Mucosa of descending colon (tissue), 3 donors: ENCODE results near the gene SLC43A2. TPM values are rescaled to one million over a fixed set of nuclear protein-coding genes. Genes with fewer than 3 reads are reported as not detected.

Experiments used
- ATAC-seq: fragments of 200-7000 bp; cut with Tn5 transposase; one replicate; pipeline ENCODE4 v1.9.1; 2020; ENCODE audit warnings: mild to moderate bottlenecking, moderate library complexity
- DNase-seq, 3 donors: peaks; one replicate each; pipeline ENCODE4 v3.0.0-alpha.2; 2020
- H3K36me3 ChIP-seq: fragments of 200-600 bp; one replicate; pipeline ENCODE4 v1.8.0; 2021; ENCODE audit warnings: low read depth, mild to moderate bottlenecking
- H3K4me1 ChIP-seq: fragments of 200-600 bp; one replicate; pipeline ENCODE4 v1.8.0; 2021; ENCODE audit warnings: low read depth, mild to moderate bottlenecking
- H3K4me3 ChIP-seq: fragments of 200-600 bp; one replicate; pipeline ENCODE4 v1.8.0; 2021; ENCODE audit warnings: mild to moderate bottlenecking
- H3K9me3 ChIP-seq: fragments of 200-600 bp; one replicate; pipeline ENCODE4 v1.8.0; 2021; ENCODE audit warnings: mild to moderate bottlenecking
- CTCF ChIP-seq: fragments of 200-600 bp; IDR thresholded peaks from one replicate; pipeline ENCODE4 v1.8.0; 2022; ENCODE audit warnings: antibody characterized with exemption, mild to moderate bottlenecking
- intact Hi-C, 2 donors: fragments of 100-400 bp; cut with DNase I in 1 of 2; cut with micrococcal nuclease in 1 of 2; formaldehyde crosslinking; loops; one replicate each; pipeline versions ENCODE4 v1.11.0 to v1.11.1; 2022; cut with DNase I, micrococcal nuclease
- total RNA-seq, 3 donors: library from RNA; stranded (reverse); fragmentation: NEBNext Ultra II Directional in 2 of 3; extraction: Animal tissue kit (Norgen Biotek cat#: 25700) in 2 of 3; gene quantifications; one replicate each; pipeline versions ENCODE4 v1.2.1 to v1.2.4, GENCODE V29; 2021 to 2023
- donor health status: DM: no; HTN: no; CAD: no; lungs with moderate emphysema.
- donor health status: DM: no; HTN: no; CAD: no.
- donor health status: DM: no; HTN: yes; CAD: no.

The SLC43A2 gene
- total RNA-seq, 3 donors from 2014 or later: 12.7 to 30.8 (median 23.7) TPM

- DNase-seq: peak in 1 of 3 donors; percentile 62
- H3K36me3 ChIP-seq: no peaks in the 10 kb centered on the region
These were observed 39.6 kb downstream of the SLC43A2 start for GRCh38 chr17:1588821-1589585.

GRCh38 chr17:1584167-1584566, 44.5 kb downstream of the SLC43A2 start:
- intact Hi-C loops: no loop called here
- no peak for ATAC-seq

More at GRCh38 chr17:1588821-1589585, 39.6 kb downstream of the SLC43A2 start:
- no peak for ATAC-seq
- Histone ChIP-seq H3K9me3 (no peaks in the 10 kb centered on the region), H3K4me1 (peaks cover 29% of the 10 kb centered on the region), H3K4me3 (no peak overlapping the region)
- intact Hi-C loops: no loop called here
- no peak for TF ChIP-seq CTCF

GRCh38 chr17:1583556-1583955, 45.1 kb downstream of the SLC43A2 start:
- no peaks in the 10 kb centered on the region for H3K36me3 ChIP-seq
- ATAC-seq (no peak), DNase-seq (no peak)
- TF ChIP-seq CTCF: no peak
- intact Hi-C loops: no loop called here
- peaks cover 17% of the 10 kb centered on the region for H3K4me1 ChIP-seq
- no peak overlapping the region for H3K4me3 ChIP-seq
- no peaks in the 10 kb centered on the region for H3K9me3 ChIP-seq

More at GRCh38 chr17:1584167-1584566, 44.5 kb downstream of the SLC43A2 start:
- H3K9me3 ChIP-seq: no peaks in the 10 kb centered on the region
- peaks cover 17% of the 10 kb centered on the region for H3K4me1 ChIP-seq
- TF ChIP-seq CTCF: no peak
- no peaks in the 10 kb centered on the region for H3K36me3 ChIP-seq
- H3K4me3 ChIP-seq: no peak overlapping the region
- DNase-seq: no peak

- intact Hi-C loops: no loop called here
- H3K9me3 ChIP-seq: no peaks in the 10 kb centered on the region
- no peak for TF ChIP-seq CTCF
- DNase-seq (no peak), ATAC-seq (no peak)
- no peaks in the 10 kb centered on the region for H3K36me3 ChIP-seq
- H3K4me1 ChIP-seq: peaks cover 21% of the 10 kb centered on the region
- H3K4me3 ChIP-seq: no peak overlapping the region
These were observed 46.3 kb downstream of the SLC43A2 start for GRCh38 chr17:1582374-1582773.

GRCh38 chr17:1580979-1581676, 47.5 kb downstream of the SLC43A2 start:
- Histone ChIP-seq H3K4me1 (peaks cover 21% of the 10 kb centered on the region), H3K4me3 (no peak overlapping the region), H3K9me3 (no peaks in the 10 kb centered on the region), H3K36me3 (no peaks in the 10 kb centered on the region)
- peak; percentile 77 to 84 (median 80) for DNase-seq
- peak; percentile 89 for ATAC-seq
- no peak for TF ChIP-seq CTCF
- intact Hi-C loops: no loop called here
